Activated CD4-positive, alpha-beta T cell treated with anti-CD3 and anti-CD28 coated beads, Interleukin-2, amount 50 U/mL, for 16 hours (primary cell): Measurements from ENCODE around the gene GSTM2.
"Not testable (repeated sequence)": the region's sequence is repeated elsewhere in the genome, so short reads cannot be mapped to it uniquely, and the experiment has no call there.

Experiments
- DNase-seq: peaks from one replicate; pipeline ENCODE4 v3.0.0-alpha.2; 2020

The GSTM2 gene

DNA sequence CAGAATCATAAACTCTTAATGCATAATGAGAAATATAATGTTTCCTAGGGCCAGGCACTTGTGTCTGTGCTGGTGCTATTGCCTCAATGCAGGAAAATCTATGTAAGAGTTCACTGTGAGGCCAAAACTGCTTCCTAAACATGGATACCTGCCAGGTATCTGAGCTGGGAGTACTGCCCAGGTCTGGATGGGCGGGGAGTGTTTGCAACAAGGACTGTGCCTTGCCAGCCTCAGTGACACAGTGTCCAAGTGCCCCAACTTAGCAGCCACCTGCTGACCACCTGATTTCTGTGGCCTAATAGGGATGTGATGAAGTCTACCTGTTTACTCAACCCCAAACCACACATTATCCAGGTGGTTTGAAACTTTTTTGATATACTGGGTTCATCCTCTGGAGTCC is 17.5 kb downstream of the GSTM2 start:
- not testable (repeated sequence) for DNase-seq

DNA sequence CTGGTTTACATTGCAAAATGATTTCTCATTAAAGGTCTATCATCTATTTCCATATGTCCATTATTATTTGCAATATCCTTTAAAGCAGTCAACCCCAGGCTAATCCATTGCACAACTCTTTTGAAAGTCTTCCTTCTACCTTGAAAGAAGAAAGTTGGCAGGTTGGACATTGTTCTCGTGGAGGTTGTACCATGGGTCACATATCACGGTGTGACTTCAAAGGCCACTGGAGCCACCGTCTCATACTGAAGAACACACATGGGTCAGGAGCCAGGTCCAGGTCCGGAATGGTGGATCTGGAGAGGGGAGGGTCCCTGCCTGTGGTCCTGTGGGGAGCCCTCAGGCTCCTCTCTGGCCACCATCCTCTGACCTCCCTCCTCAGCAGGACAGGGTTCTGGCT is 18.0 kb downstream of the GSTM2 start:
- DNase-seq = not testable (repeated sequence)

DNA sequence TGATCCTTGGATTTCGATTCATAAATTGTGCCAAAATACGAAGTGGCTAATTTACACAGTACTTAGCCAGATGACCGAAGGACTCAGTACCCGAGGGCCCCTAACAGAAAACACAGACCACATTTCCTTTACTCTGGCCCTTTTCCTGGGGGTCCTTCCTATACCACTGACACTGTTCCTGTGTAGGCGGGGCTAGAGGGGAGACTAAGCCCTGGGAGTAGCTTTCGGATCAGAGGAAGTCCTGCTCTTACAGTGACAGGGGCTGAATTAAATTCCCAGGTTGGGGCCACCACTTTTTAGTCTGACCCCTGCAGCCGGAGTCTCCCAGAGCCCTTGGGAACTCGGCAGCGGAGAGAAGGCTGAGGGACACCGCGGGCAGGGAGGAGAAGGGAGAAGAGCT is 19.3 kb downstream of the GSTM2 start:
- DNase-seq = not testable (repeated sequence)

DNA sequence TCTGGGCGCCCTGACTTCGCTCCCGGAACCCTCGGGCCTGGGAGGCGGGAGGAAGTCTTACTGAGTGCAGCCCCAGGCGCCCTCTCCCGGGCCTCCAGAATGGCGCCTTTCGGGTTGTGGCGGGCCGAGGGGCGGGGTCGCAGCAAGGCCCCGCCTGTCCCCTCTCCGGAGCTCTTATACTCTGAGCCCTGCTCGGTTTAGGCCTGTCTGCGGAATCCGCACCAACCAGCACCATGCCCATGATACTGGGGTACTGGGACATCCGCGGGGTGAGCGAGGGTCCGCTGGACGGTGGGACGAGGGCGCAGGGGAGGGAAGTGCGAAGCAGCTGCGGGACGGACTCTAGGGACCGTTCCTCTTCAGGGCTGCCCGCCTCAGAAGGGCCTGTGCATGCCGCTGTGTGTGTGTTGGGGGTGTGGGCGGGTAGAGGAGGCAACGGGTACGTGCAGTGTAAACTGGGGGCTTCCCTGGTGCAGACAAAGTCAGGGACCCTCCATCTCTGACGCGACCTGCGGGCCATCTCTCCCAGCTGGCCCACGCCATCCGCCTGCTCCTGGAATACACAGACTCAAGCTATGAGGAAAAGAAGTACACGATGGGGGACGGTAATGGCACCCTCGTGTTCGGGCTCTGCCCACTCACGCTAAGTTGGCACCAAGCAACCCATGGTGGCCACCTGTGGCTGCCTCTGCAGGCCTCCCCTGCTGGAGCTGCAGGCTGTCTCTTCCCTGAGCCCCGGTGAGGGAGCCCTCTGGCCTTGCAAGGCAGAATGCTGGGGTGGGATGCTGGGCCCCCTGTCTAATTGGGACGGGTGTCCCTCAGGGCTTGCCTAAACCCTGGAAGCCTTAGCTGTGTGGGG is 20.0 kb downstream of the GSTM2 start, which contains the start of gene GSTM1:
TSS of gene GSTM1 (plus strand) at position 177 of the 859 bp plus-strand sequence. CDS start at position 234, 57 bp downstream.
- DNase-seq = no peak

DNA sequence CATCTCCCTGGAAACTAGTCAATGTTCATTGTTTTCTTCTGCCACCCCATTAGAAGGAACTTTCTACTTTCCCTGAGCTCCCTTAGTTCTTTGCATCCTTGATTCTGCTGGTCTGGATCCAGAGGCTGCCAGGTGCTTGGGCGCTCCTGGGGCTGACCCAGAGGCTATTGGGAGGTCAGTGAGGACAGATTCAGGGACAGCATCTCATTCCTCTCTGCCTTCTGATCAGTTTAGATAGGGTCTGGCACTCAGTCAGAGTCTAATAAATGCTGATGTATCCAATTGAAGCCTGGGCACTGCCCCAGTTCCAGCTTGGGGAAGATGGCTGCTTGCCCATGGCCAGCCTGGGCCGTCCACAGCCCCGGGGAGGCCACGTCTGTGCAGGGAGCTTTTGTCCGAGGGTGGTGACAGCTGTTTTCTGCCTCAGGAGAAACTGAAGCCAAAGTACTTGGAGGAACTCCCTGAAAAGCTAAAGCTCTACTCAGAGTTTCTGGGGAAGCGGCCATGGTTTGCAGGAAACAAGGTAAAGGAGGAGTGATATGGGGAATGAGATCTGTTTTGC is 22.1 kb downstream of the GSTM2 start:
- no peak for DNase-seq

DNA sequence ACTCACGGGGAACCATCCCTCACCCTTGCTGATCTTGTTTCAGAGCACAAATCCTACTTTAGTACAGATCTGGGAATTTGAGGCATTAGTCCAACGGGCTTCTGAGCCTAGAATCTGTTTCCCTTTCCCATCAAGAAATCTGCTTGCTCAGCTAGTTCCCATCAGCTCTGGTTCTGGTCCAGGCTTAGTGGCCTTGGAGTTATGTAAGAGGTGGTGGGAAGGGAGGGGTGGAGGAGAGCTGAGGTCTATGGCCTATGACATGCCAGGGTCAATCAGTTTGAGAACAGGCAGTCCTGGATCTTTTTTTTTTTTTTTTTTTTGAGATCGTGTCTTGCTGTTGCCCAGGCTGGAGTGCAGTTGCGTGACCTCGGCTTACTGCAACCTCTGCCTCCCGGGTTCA is 23.9 kb downstream of the GSTM2 start:
- DNase-seq = no peak

DNA sequence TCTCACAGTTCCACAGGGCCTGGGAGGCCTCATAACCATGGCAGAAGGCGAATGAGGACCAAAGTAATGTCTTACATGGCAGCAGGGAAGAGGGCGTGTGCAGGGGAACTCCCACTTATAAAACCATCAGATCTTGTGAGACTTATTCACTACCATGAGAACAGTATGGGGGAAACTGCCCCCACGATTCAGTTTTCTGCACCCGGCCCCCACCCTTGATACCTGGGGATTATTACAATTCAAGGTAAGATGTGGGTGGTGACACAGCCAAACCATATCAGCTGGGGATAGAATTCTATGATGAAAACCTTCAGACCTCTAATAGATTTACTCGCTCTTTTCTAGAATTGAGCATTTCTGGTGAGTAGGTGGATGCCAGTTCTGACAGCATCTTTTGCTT is 26.5 kb downstream of the GSTM2 start:
- DNase-seq = not testable (repeated sequence)

DNA sequence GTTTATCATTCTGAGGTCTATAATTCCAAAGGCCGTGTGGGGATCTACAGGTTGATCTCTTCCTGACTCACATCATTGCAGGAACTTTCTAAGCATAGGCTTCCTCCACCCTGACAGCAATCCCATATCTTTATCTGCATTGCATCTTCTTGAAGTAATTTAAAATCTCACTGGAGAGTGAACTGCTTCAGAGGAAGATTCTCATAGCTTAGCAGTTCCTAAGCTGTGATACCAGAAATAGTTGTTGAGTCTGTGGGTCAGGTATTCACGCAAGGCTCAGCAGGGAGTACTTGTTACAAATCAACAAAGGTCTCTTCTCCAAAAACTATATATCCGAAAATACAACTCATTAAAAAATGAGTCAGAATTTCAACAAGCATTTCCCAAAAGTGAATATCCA is 27.3 kb downstream of the GSTM2 start:
- DNase-seq = not testable (repeated sequence)

DNA sequence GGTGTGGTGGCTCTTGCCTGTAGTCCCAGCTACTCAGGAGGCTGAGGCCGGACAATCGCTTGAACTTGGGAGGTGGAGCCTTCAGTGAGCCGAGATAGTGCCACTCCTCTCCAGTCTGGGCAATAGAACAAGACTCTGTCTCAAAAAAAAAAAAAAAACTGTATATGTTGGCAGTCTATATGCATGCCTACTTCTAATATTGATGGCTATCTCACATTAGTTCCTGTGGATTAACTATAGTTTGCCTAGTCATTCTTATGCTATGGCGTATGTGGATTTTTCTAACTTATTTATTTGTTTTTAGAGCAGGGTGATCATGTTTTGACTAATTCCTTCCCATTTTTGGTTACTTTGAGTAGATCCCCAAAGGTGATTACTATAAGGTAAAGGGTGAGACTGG is 29.2 kb downstream of the GSTM2 start:
- no peak for DNase-seq

DNA sequence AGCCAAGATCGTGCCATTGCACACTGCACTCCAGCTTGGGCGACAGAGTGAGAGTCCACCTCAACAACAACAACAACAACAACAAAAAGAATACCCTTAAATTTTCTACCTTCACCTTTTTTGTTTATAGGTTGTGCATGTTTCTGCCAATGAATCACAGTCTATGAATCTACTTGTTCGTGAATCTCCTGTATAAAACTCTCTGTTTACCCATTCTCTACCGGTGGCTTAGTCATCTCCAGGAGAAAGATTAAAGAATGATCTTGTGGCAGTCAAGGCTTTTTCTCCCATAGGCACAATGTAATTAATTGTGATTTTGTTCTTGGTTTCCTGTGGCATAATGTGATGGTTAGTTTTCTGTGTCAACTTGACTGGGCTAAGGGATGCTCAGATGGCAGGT is 30.0 kb downstream of the GSTM2 start:
- not testable (repeated sequence) for DNase-seq

DNA sequence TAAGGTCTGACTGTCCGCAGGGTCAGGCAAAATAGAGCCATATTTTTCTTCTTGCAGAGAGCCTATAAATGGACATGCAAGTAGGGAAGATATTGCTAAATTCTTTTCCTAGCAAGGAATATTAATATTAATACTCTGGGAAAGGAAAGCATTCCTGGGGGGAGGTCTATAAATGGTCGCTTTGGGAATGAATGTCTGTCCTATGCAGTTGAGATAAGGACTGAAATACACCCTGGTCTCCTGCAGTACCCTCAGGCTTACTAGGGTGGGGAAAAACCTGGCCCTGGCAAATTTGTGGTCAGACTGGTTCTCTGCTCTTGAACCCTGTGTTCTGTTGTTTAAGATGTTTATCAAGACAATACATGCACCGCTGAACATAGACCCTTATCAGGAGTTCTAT is 35.1 kb downstream of the GSTM2 start:
- not testable (repeated sequence) for DNase-seq

DNA sequence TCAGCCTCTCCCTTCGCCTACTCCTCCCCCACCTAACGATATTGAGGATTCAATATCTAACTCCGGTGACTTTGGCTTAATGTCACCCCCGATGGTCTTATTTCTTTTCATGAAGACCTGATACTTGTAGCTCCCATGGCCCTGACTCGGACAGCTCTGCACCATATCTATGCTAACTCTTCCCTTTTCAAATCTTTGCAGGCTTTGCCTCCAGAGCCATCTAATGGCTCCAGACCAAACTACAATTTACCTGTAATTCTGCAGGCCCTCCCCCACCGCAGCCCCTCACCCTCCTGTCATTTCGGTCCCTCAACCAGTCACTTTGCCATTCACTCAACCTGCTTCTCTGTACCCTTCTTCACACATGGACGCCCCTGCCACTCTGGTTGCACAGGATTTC is 36.3 kb downstream of the GSTM2 start:
- no peak for DNase-seq

DNA sequence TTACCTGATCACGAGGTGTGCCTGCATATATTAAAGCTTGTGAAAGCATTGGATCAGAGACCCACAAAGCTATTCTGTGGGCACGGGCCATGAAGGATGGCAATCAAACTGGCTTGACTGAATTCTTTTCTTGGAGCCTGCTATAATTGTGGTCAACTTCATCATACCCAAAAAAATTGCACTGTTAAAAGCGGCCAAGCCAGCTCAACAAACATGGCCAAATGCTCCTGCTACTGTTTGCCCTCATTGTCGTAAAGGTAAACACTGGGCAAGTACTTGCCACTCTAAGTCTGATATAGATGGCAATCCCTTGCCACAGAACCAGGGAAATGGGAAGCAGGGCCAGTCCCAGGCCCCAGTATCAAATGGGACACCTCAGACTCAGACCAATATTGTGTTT is 37.6 kb downstream of the GSTM2 start:
- DNase-seq = no peak

DNA sequence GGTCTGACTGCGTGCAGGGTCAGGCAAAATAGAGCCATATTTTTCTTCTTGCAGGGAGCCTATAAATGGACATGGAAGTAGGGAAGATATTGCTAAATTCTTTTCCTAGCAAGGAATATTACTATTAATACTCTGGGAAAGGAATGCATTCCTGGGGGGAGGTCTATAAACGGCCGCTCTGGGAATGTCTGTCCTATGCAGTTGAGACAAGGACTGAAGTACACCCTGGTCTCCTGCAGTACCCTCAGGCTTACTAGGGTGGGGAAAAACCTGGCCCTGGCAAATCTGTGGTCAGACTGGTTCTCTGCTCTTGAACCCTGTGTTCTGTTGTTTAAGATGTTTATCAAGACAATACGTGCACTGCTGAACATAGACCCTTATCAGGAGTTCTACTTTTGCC is 41.1 kb downstream of the GSTM2 start:
- not testable (repeated sequence) for DNase-seq

DNA sequence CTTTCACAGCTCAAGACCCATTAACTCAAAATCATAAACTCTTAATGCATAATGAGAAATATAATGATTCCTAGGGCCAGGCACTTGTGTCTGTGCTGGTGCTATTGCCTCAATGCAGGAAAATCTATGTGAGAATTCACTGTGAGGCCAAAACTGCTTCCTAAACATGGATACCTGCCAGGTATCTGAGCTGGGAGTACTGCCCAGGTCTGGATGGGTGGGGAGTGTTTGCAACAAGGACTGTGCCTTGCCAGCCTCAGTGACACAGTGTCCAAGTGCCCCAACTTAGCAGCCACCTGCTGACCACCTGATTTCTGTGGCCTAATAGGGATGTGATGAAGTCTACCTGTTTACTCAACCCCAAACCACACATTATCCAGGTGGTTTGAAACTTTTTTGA is 42.0 kb downstream of the GSTM2 start:
- not testable (repeated sequence) for DNase-seq

DNA sequence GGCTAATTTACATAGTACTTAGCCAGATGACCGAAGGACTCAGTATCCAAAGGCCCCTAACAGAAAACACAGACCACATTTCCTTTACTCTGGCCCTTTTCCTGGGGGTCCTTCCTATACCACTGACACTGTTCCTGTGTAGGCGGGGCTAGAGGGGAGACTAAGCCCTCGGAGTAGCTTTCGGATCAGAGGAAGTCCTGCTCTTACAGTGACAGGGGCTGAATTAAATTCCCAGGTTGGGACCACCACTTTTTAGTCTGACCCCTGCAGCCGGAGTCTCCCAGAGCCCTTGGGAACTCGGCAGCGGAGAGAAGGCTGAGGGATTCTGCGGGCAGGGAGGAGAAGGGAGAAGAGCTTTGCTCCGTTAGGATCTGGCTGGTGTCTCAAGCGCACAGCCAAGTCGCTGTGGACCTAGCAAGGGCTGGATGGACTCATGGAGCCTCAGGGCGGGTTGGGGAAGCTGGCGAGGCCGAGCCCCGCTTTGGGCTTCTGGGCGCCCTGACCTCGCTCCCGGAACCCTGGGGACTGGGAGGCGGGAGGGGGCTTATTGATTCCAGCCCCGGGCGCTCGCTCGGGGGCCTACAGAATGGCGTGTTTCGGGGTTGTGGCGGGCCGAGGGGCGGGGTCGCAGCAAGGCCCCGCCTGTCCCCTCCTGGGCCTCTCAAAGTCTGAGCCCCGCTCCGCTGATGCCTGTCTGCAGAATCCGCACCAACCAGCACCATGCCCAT is 43.9 kb downstream of the GSTM2 start, which contains the start of gene GSTM5:
TSS of gene GSTM5 (plus strand) at position 659 of the 728 bp plus-strand sequence. CDS start at position 721, 62 bp downstream.
- DNase-seq = not testable (repeated sequence)

DNA sequence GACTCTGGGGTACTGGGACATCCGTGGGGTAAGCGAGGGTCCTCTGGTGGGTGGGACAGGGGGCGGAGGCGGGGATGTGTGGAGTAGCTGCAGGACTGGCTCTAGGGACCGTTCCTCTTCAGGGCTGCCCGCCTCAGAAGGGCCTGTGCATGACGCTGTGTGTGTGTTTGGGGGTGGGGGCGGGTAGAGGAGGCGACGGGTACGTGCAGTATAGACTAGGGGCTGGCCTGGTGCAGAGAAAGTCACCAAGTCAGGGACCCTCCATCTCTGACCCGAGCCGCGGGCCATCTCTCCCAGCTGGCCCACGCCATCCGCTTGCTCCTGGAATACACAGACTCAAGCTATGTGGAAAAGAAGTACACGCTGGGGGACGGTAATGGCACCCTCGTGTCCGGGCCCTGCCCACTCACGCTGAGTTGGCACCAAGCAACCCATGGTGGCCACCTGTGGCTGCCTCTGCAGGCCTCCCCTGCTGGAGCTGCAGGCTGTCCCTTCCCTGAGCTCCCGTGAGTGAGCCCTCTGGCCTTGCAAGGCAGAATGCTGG is 44.5 kb downstream of the GSTM2 start:
- DNase-seq = no peak

DNA sequence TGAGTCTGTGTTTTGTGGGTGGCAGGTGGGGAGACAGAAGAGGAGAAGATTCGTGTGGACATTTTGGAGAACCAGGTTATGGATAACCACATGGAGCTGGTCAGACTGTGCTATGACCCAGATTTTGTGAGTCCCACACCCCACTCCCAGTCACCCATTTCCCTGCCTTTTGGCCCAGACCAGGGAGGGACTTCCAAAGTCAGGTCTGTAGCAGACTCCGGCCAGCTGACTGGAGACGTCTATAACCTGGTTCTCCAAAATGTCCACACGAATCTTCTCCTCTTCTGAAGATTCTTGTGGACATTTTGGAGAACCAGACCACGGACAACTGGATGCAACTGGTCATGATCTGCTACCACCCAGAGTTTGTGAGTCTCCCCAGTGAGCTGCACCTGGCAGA is 45.8 kb downstream of the GSTM2 start:
- DNase-seq = no peak

DNA sequence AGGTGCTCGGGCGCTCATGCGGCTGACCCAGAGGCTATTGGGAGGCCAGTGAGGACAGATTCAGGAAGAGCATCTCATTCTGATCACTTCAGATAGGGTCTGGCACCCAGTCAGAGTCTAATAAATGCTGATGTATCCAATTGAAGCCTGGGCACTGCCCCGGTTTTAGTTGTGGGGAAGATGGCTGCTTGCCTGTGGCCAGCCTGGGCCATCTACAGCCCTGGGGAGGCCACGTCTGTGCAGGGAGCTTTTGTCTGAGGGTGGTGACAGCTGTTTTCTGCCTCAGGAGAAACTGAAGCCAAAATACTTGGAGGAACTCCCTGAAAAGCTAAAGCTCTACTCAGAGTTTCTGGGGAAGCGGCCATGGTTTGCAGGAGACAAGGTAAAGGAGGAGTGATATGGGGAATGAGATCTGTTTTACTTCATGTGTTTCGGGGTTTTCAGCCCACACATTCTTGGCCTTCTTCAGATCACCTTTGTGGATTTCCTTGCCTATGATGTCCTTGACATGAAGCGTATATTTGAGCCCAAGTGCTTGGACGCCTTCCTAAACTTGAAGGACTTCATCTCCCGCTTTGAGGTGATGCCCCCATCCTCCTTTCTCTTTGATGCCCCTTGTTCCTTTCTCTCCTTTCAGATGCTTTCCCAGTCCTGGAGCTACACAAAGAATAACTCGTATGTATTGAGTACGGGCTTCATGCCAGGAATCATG is 47.0 kb downstream of the GSTM2 start:
- DNase-seq = no peak

DNA sequence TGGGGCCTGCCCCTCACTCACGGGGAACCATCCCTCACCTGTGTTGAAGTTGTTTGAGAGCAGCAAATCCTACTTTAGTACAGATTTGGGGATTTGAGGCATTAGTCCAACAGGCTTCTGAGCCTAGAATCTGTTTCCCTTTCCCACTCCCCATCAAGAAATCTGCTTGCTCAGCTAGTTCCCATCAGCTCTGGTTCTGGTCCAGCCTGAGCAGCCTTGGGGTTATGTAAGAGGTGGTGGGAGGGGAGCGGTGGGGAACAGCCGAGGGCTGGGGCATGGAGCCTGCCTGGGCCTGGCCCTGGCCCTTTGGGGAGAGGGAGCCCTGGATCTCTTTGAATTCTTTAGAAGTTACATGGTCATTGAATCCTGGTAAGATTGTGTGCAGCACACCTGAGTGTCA is 48.3 kb downstream of the GSTM2 start:
- no peak for DNase-seq

DNA sequence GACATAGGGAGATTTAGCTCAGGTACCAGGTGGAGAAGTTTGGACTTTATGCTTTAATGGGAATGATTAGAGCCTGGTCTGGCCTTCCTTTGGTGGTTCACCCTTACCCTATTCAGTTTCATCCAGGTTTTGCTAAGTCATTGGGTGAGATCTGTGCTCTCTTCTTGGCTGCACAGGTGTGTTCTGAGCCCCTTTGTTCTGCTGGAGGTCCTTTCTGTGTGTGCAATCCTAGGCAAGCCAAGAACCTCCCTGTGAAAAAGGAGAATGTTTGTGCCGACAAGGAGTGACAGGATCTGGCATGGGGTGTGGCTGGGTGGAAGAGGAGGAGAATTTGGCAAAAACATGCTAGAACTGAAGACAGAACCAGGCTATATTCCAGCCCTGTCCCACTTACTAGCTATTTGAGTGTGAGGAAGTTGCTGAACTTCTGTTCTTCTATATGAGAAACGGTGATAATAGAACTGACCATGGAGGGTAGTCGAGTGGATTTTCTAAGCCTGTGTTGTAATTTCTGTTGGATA is 48.8 kb downstream of the GSTM2 start:
- no peak for DNase-seq

DNA sequence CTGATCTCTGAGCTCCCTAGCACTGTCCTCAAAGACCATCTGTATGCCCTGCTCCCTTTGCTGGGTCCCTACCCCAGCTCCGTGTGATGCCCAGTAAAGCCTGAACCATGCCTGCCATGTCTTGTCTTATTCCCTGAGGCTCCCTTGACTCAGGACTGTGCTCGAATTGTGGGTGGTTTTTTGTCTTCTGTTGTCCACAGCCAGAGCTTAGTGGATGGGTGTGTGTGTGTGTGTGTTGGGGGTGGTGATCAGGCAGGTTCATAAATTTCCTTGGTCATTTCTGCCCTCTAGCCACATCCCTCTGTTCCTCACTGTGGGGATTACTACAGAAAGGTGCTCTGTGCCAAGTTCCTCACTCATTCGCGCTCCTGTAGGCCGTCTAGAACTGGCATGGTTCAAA is 49.9 kb downstream of the GSTM2 start:
- no peak for DNase-seq
